HepG2 (cell line): ENCODE measurements around the gene TUT4. TPM values are rescaled to one million over a fixed set of nuclear protein-coding genes. Genes with fewer than 3 reads are reported as not detected.

ENCODE experiments used
- ATAC-seq: fragments of 200-7000 bp; cut with Tn5 transposase; 3 replicates; pipeline ENCODE4 v1.9.1; 2020; ENCODE audit warnings: mild to moderate bottlenecking, moderate library complexity
- BruUV-seq: library from RNA; stranded (reverse); fragments of 400-500 nt; replicated peaks from 2 replicates; lab custom pipeline; 2021; lab: Mats Ljungman, UMichigan
- CTCF ChIA-PET: fragments of 300-600 bp; formaldehyde crosslinking; extraction: SDS; loops from one replicate; lab custom pipeline; 2021; ENCODE audit warnings: low total read pairs, inconsistent platforms, low intra/inter-chr PET ratio; lab: Yijun Ruan, JAX
- POLR2A ChIA-PET: fragments of 350-600 bp; sonication (Branson Sonifier 250); formaldehyde crosslinking; loops from one replicate; lab custom pipeline; 2020; ENCODE audit warnings: antibody characterized with exemption, inconsistent platforms; lab: Yijun Ruan, JAX
- DNase-seq: peaks from one replicate; pipeline ENCODE4 v3.0.0-alpha.2; 2015; ENCODE audit warnings: low spot score
- FAIRE-seq: peaks from 3 replicates; lab custom pipeline; 2011; peaks lifted over from hg19 to GRCh38; lab: Jason Lieb, UNC
- H2AFZ ChIP-seq: one replicate; pipeline ENCODE4 v1.6.1; 2011; ENCODE audit warnings: low read length, inconsistent platforms
- H3K27ac ChIP-seq: fragments of 300-600 bp; 3 replicates; pipeline ENCODE4 v1.8.0; 2011; ENCODE audit warnings: mixed run types, mild to moderate bottlenecking, mixed read lengths, low read length, inconsistent platforms; ENCODE audit not compliant: insufficient read depth; ENCODE audit errors: extremely low read length
- H3K27me3 ChIP-seq, 2 experiments: fragments of 200-600 bp in 1 of 2; 2 replicates in 1 of 2; 3 replicates in 1 of 2; pipeline versions ENCODE4 v1.6.0 to v1.8.0; 2011; ENCODE audit warnings: low read length in 2 of 2, mild to moderate bottlenecking in 2 of 2, moderate library complexity in 2 of 2, inconsistent platforms in 1 of 2; ENCODE audit not compliant: insufficient read depth in 2 of 2, control insufficient read depth in 1 of 2
- H3K36me3 ChIP-seq, 2 experiments: fragments of 200-600 bp in 1 of 2; replicated peaks in 1 of 2; 2 replicates in 1 of 2; 3 replicates in 1 of 2; pipeline versions ENCODE4 v1.5.1 to v1.8.0; 2011; ENCODE audit warnings: low read length in 2 of 2, inconsistent platforms in 1 of 2; ENCODE audit not compliant: insufficient read depth in 2 of 2, control insufficient read depth in 1 of 2
- H3K4me1 ChIP-seq: 2 replicates; pipeline ENCODE4 v1.5.1; 2012; ENCODE audit warnings: low read length, inconsistent platforms; ENCODE audit not compliant: insufficient read depth
- H3K4me2 ChIP-seq: 2 replicates; pipeline ENCODE4 v1.6.0; 2011; ENCODE audit warnings: low read depth, low read length, inconsistent platforms
- H3K4me3 ChIP-seq, 3 experiments: fragments of 200-600 bp in 1 of 3; sonication (generic), shearing (Covaris generic) in 1 of 3; replicated peaks in 1 of 3; 2 replicates each; pipeline ENCODE4 v1.5.1; 2011 to 2016; ENCODE audit warnings: low read length in 3 of 3, inconsistent platforms in 2 of 3, low read depth in 2 of 3, mild to moderate bottlenecking in 2 of 3, control low read depth in 1 of 3, mixed read lengths in 1 of 3; ENCODE audit not compliant: insufficient read depth in 1 of 3
- H3K79me2 ChIP-seq: one replicate; pipeline ENCODE4 v1.6.1; 2011; ENCODE audit warnings: low read length, inconsistent platforms; ENCODE audit not compliant: insufficient read depth
- H3K9ac ChIP-seq: 2 replicates; pipeline ENCODE4 v1.6.0; 2011; ENCODE audit warnings: mild to moderate bottlenecking, low read depth, low read length, inconsistent platforms; ENCODE audit not compliant: insufficient read depth
- H3K9me3 ChIP-seq: 2 replicates; pipeline ENCODE4 v1.5.1; 2012; ENCODE audit warnings: mild to moderate bottlenecking, low read length
- H4K20me1 ChIP-seq: 2 replicates; pipeline ENCODE4 v1.6.0; 2011; ENCODE audit warnings: inconsistent platforms, mild to moderate bottlenecking, low read length, moderate library complexity; ENCODE audit not compliant: insufficient read depth
- KAT7 ChIP-seq: IDR thresholded peaks from 2 replicates; pipeline ENCODE4 v1.6.1; 2018; ENCODE audit warnings: borderline replicate concordance, missing compliant biosample characterization
- KLF13 ChIP-seq: sonication (generic); formaldehyde crosslinking; IDR thresholded peaks from 2 replicates; pipeline ENCODE4 v1.4.0; 2020; ENCODE audit warnings: mild to moderate bottlenecking, missing genetic modification reagents
- MAFF ChIP-seq: IDR thresholded peaks from 2 replicates; pipeline ENCODE4 v1.6.1; 2011; ENCODE audit warnings: low read depth, low read length, improper control_type of control experiment
- MAFK ChIP-seq, 2 experiments: IDR thresholded peaks in 1 of 2; conservative IDR thresholded peaks in 1 of 2; 2 replicates each; pipeline ENCODE4 v1.6.1; 2011; ENCODE audit warnings: improper control_type of control experiment in 2 of 2, low read length in 2 of 2
- PATZ1 ChIP-seq: sonication (generic); formaldehyde crosslinking; IDR thresholded peaks from 2 replicates; pipeline ENCODE4 v1.4.0; 2020; ENCODE audit warnings: missing genetic modification reagents
- TP53 ChIP-seq: sonication (generic); formaldehyde crosslinking; conservative IDR thresholded peaks from 2 replicates; pipeline ENCODE4 v1.4.0; 2020; ENCODE audit warnings: missing genetic modification reagents
- ZKSCAN1 ChIP-seq: fragments of 150-350 bp; IDR thresholded peaks from 2 replicates; pipeline ENCODE4 v1.6.1; 2014; ENCODE audit warnings: low read length
- WGBS: methylation state at CpG from one replicate; pipeline ENCODE4 v1.1.6; 2017; ENCODE audit warnings: low lambda C conversion rate; 5-methylcytosine and 5-hydroxymethylcytosine counted together
- in situ Hi-C: cut with HindIII; loops from 2 replicates; pipeline ENCODE4 v1.10.0; 2017; ENCODE audit warnings: low pct_unique_long_range_greater_than_20kb; ENCODE audit not compliant: extremely low pct_ligation_motif_present
- intact Hi-C: fragments of 100-400 bp; cut with micrococcal nuclease; formaldehyde crosslinking; loops from one replicate; pipeline ENCODE4 v1.10.0; 2022; ENCODE audit not compliant: unreplicated experiment
- polyA plus RNA-seq, 8 experiments: library from polyadenylated mRNA; depleted of rRNA in 3 of 8; stranded (reverse) in 7 of 8; unstranded in 1 of 8; fragments of >200 nt; fragmentation: Illumina TruSeq in 4 of 8; extraction: Trizol in 4 of 8; gene quantifications; 2 replicates each; pipeline versions ENCODE4 v1.2.1 to v1.2.3, GENCODE V29; 2011 to 2016; ENCODE audit warnings: low read depth in 4 of 8, missing spikeins in 1 of 8, mixed read lengths in 1 of 8; ENCODE audit not compliant: insufficient read depth in 1 of 8
- total RNA-seq, 5 experiments: library from RNA; depleted of rRNA; stranded (reverse); fragments of >200 nt; fragmentation: Illumina TruSeq; extraction: Trizol; gene quantifications; 2 replicates each; pipeline ENCODE4 v1.2.3, GENCODE V29; 2016; ENCODE audit warnings: low read depth in 1 of 5

The TUT4 gene
- total and polyA plus RNA-seq, 2 of the 13 experiments (the other 11 are each of a cell fraction or from before 2014, with no cell fraction given): 44.7 to 53.5 TPM

- 96% methylated on average over 2 of the region's 2 CpGs for WGBS
- CTCF ChIA-PET: no interaction called here
- FAIRE-seq (no peak), DNase-seq (no peak), ATAC-seq (no peak)
- Histone ChIP-seq H3K4me1 (peaks cover 8% of the 10 kb centered on the region; the same call in 1 of the 2 replicates), H4K20me1 (no peaks in the 10 kb centered on the region), H3K27me3 (no peaks in the 10 kb centered on the region), H3K9ac (no peak overlapping the region), H3K9me3 (no peaks in the 10 kb centered on the region), H3K4me3 (no peak overlapping the region), H3K4me2 (no peak overlapping the region), H2AFZ (no peak overlapping the region), H3K27ac (no peak overlapping the region), H3K79me2 (no peaks in the 10 kb centered on the region), H3K36me3 (peaks cover 0 to 38% of the 10 kb centered on the region in 2 experiments; a peak in 2 of 5 replicates)
- in situ Hi-C loops (no loop called here), intact Hi-C loops (no loop called here)
- no TSS peak for BruUV-seq
- POLR2A ChIA-PET: no interaction called here
- TF ChIP-seq MAFK (conservative IDR thresholded peaks at IDR 0.05 in 1 of 2, IDR thresholded peaks at IDR 0.05 in 1 of 2; ENCODE audit: low read length in 2 of 2): peak; percentile 59 to 77; a peak in 3 of 4 replicates
- TF ChIP-seq ZKSCAN1: peak; percentile 85
- no peak for TF ChIP-seq TP53 (CRISPR knock-in tag)
- peak; percentile 55; the same call in 1 of the 2 replicates for TF ChIP-seq MAFF
- TF ChIP-seq PATZ1: no peak
These were observed 65.3 kb downstream of the TUT4 start for GRCh38 chr1:52487632-52488031.

GRCh38 chr1:52482326-52483004 lies 70.4 kb downstream of the TUT4 start:
- no TSS peak for BruUV-seq
- Histone ChIP-seq H3K27ac (no peak overlapping the region), H3K4me2 (no peak overlapping the region), H3K4me1 (peaks cover 18% of the 10 kb centered on the region), H3K9me3 (no peaks in the 10 kb centered on the region), H3K36me3 (peaks cover 2 to 26% of the 10 kb centered on the region in 2 experiments; a peak in 2 of 5 replicates), H2AFZ (no peak overlapping the region), H3K4me3 (no peak overlapping the region), H3K9ac (no peak overlapping the region), H4K20me1 (no peaks in the 10 kb centered on the region), H3K79me2 (no peaks in the 10 kb centered on the region), H3K27me3 (no peaks in the 10 kb centered on the region)
- CTCF ChIA-PET: no interaction called here
- no peak for TF ChIP-seq KLF13
- no peak for TF ChIP-seq KAT7 (CRISPR knock-in tag)
- in situ Hi-C loops (no loop called here), intact Hi-C loops (no loop called here)
- FAIRE-seq: no peak
- no peak for DNase-seq
- POLR2A ChIA-PET: no interaction called here
- no peak for ATAC-seq
- 99% methylated on average over 7 of the region's 7 CpGs for WGBS
